ENCODE results near the gene FOXO6.

The FOXO6 gene

GRCh38 chr1:41431490-41432350 is 70.5 kb downstream of the FOXO6 start:
- ChIA-PET CTCF (interaction anchor here (0.8 to 13.1 kb wide), 31 partner anchors 7 to 273 kb away, joined by 3 to 178 read pairs (median 6); no protein-coding TSS in a partner anchor), POLR2A (no interaction called here)

More at GRCh38 chr1:41431490-41432350, 70.5 kb downstream of the FOXO6 start:
- H3K4me3 ChIP-seq (ENCODE audit: low read depth, low read length) = no peak overlapping the region
- TF ChIP-seq CTCF (IDR thresholded peaks at IDR 0.05; ENCODE audit: insufficient read depth, low read length, missing control alignments) = no peak
- DNase-seq (ENCODE audit: low read depth, low spot score) = no peak

Measured in AG04449 (cell line).